Measurements from ENCODE around the gene ACVR1C. TPM values are rescaled to one million over a fixed set of nuclear protein-coding genes. Genes with fewer than 3 reads are reported as not detected.

The ACVR1C gene
- total RNA-seq, 1 donor from 2014 or later, result 0.23 TPM

GRCh38 chr2:157501026-157501425, 127.6 kb downstream of the ACVR1C start:
- DNase-seq (ENCODE audit: low read depth), result no peak
- TF ChIP-seq CTCF (conservative IDR thresholded peaks at IDR 0.05; ENCODE audit: low read depth, low read length), result no peak
- H3K4me3 ChIP-seq (ENCODE audit: low read depth, low read length), result no peak overlapping the region

- DNase-seq (ENCODE audit: low read depth), result no peak
- no peak overlapping the region for H3K4me3 ChIP-seq (ENCODE audit: low read depth, low read length)
- TF ChIP-seq CTCF (conservative IDR thresholded peaks at IDR 0.05; ENCODE audit: low read depth, low read length), result no peak
Observed at GRCh38 chr2:157500334-157500733, 128.3 kb downstream of the ACVR1C start.

- no peak for TF ChIP-seq CTCF (conservative IDR thresholded peaks at IDR 0.05; ENCODE audit: low read depth, low read length)
- H3K4me3 ChIP-seq (ENCODE audit: low read depth, low read length), result no peak overlapping the region
- no peak for DNase-seq (ENCODE audit: low read depth)
Observed at GRCh38 chr2:157498483-157498882, 130.2 kb downstream of the ACVR1C start.

DNA sequence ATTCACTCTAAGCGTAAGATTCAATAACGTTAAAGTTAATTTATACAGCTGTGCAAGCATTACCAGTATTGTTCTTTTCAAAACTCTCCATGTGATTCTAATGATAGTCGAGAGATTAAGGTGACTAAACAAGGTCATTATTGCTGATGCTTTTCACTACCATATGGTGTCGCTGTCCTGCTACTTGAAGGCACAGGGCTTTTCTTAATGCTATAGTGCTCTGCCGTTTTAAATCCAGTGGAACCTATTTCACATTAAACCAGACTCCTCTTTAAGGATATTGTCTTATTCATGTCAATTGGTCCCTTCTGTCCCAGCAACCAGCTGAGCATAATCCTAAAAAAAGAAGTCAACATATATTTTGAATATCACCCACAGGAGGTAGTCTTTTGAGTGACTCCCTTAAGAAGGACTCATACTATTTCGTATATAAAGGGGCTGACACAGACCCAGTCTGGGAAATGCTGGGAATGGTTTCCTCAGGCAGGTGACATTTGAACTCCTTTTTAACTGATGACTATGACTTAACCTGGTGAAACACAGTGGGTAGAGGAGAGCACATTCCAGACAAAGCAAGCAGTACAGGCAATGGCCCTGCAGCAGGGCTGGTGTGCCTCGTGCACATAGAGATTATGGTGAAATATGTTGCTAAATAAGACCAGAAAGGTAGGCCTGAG, 130.9 kb downstream of the ACVR1C start:
- no peak for DNase-seq (ENCODE audit: low read depth)
- TF ChIP-seq CTCF (conservative IDR thresholded peaks at IDR 0.05; ENCODE audit: low read depth, low read length), result peak; percentile 86
- H3K4me3 ChIP-seq (ENCODE audit: low read depth, low read length), result no peak overlapping the region

GRCh38 chr2:157492189-157492773, 136.4 kb downstream of the ACVR1C start:
- no peak overlapping the region for H3K4me3 ChIP-seq (ENCODE audit: low read depth, low read length)
- TF ChIP-seq CTCF (conservative IDR thresholded peaks at IDR 0.05; ENCODE audit: low read depth, low read length), result peak; percentile 80
- DNase-seq (ENCODE audit: low read depth), result no peak

DNA sequence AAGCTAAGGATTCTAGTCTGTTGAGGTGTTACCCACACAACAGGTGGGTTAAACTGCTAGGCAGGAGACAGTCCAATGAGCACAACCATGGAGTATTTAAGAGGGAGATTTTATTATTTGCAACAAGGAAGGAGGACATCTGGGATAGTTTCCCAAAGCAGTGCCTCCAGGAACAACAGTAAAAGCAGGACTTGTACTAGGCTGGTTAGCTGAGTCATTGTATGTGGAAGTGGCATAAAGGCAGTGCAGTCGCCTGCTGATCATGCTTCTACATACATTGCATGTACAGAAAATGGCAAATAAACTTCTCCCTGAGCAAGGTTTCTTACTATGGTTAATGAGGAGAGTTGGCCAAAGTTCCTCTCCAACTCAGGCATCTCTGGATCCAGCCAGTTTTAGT, 138.7 kb downstream of the ACVR1C start:
- DNase-seq (ENCODE audit: low read depth), result no peak
- no peak for TF ChIP-seq CTCF (conservative IDR thresholded peaks at IDR 0.05; ENCODE audit: low read depth, low read length)
- H3K4me3 ChIP-seq (ENCODE audit: low read depth, low read length), result no peak overlapping the region

DNA sequence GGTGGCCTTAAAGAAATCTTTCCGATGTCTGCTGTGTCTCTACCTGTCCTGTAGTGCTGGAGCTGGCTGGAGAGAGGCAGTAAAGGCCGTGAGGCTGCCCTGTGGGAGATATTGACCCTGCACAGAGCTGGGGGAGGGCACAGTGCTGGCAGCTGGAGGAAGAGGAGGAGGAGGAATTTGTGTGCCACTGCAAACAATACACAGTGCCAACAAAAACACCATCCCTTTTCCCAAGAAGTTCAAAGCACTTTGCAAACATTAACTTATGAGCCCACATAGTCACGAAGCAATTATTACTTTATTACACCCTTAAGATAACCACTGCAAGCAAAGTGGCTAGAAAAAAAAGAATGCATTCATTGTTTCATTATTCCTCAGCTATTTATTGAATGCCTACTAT, 139.8 kb downstream of the ACVR1C start:
- no peak for TF ChIP-seq CTCF (conservative IDR thresholded peaks at IDR 0.05; ENCODE audit: low read depth, low read length)
- peak; percentile 54 for DNase-seq (ENCODE audit: low read depth)

More for the DNA sequence above, 139.8 kb downstream of the ACVR1C start:
- H3K4me3 ChIP-seq (ENCODE audit: low read depth, low read length), result no peak overlapping the region
